ENCODE results near the gene CNBD2.

The CNBD2 gene

GRCh38 chr20:35968930-35969329, 540 bp downstream of the CNBD2 start:
- Histone ChIP-seq H3K4me3 (ENCODE audit: low read depth, low read length) (no peak overlapping the region), H3K4me1 (no peaks in the 10 kb centered on the region), H3K27me3 (no peaks in the 10 kb centered on the region), H3K36me3 (no peaks in the 10 kb centered on the region), H3K9me3 (no peaks in the 10 kb centered on the region)
- no peak for TF ChIP-seq CTCF (IDR thresholded peaks at IDR 0.05; ENCODE audit: low read depth, low read length)
- no peak for DNase-seq

GRCh38 chr20:35971981-35972380, 3.6 kb downstream of the CNBD2 start:
- H3K9me3 ChIP-seq: no peaks in the 10 kb centered on the region
- DNase-seq: no peak
- TF ChIP-seq CTCF (IDR thresholded peaks at IDR 0.05; ENCODE audit: low read depth, low read length): no peak
- no peaks in the 10 kb centered on the region for H3K27me3 ChIP-seq
- H3K36me3 ChIP-seq: no peaks in the 10 kb centered on the region
- H3K4me1 ChIP-seq: no peaks in the 10 kb centered on the region
- no peak overlapping the region for H3K4me3 ChIP-seq (ENCODE audit: low read depth, low read length)

- Histone ChIP-seq H3K9me3 (no peaks in the 10 kb centered on the region), H3K4me1 (no peaks in the 10 kb centered on the region), H3K27me3 (no peaks in the 10 kb centered on the region), H3K36me3 (no peaks in the 10 kb centered on the region), H3K4me3 (ENCODE audit: low read depth, low read length) (no peak overlapping the region)
- no peak for DNase-seq
- no peak for TF ChIP-seq CTCF (IDR thresholded peaks at IDR 0.05; ENCODE audit: low read depth, low read length)
Measured at GRCh38 chr20:35972462-35972861, 4.1 kb downstream of the CNBD2 start.

GRCh38 chr20:35974256-35974655, 5.9 kb downstream of the CNBD2 start:
- no peak for TF ChIP-seq CTCF (IDR thresholded peaks at IDR 0.05; ENCODE audit: low read depth, low read length)
- no peaks in the 10 kb centered on the region for H3K27me3 ChIP-seq
- no peak overlapping the region for H3K4me3 ChIP-seq (ENCODE audit: low read depth, low read length)
- DNase-seq: no peak
- no peaks in the 10 kb centered on the region for H3K36me3 ChIP-seq
- no peaks in the 10 kb centered on the region for H3K4me1 ChIP-seq
- no peaks in the 10 kb centered on the region for H3K9me3 ChIP-seq

- TF ChIP-seq CTCF (IDR thresholded peaks at IDR 0.05; ENCODE audit: low read depth, low read length): no peak
- H3K27me3 ChIP-seq: no peaks in the 10 kb centered on the region
- H3K4me3 ChIP-seq (ENCODE audit: low read depth, low read length): no peak overlapping the region
- H3K4me1 ChIP-seq: no peaks in the 10 kb centered on the region
- no peaks in the 10 kb centered on the region for H3K9me3 ChIP-seq
- H3K36me3 ChIP-seq: no peaks in the 10 kb centered on the region
- no peak for DNase-seq
Measured at GRCh38 chr20:35975576-35976373, 7.4 kb downstream of the CNBD2 start.

- no peak for TF ChIP-seq CTCF (IDR thresholded peaks at IDR 0.05; ENCODE audit: low read depth, low read length)
- no peak for DNase-seq
Measured at GRCh38 chr20:35978041-35978513, 9.7 kb downstream of the CNBD2 start.

More at GRCh38 chr20:35978041-35978513, 9.7 kb downstream of the CNBD2 start:
- Histone ChIP-seq H3K4me3 (ENCODE audit: low read depth, low read length) (no peak overlapping the region), H3K9me3 (no peaks in the 10 kb centered on the region), H3K36me3 (no peaks in the 10 kb centered on the region), H3K4me1 (no peaks in the 10 kb centered on the region), H3K27me3 (no peaks in the 10 kb centered on the region)
